ENCODE measurements around the gene NPLOC4. TPM values are rescaled to one million over a fixed set of nuclear protein-coding genes. Genes with fewer than 3 reads are reported as not detected.
A peak's percentile ranks its signal among the peaks of the same experiment; 100 is the strongest.

Gene NPLOC4
- total RNA-seq, 6 donors from 2014 or later: 59.9 to 373 (median 87.4) TPM

- Histone ChIP-seq H3K4me1 (peaks cover 3 to 16% (median 8%) of the 10 kb centered on the region in 4 donors), H3K36me3 (no peaks in the 10 kb centered on the region), H3K27ac (no peak overlapping the region), H3K9me3 (no peaks in the 10 kb centered on the region), H3K4me3 (peak overlapping the region in 1 of 4 donors; percentile 7), H3K27me3 (peaks cover 0 to 10% (median 4%) of the 10 kb centered on the region in 4 donors)
- no peak for TF ChIP-seq EP300 (IDR thresholded peaks at IDR 0.05)
- TF ChIP-seq POLR2A (IDR thresholded peaks at IDR 0.05): no peak
- TF ChIP-seq POLR2AphosphoS5 (IDR thresholded peaks at IDR 0.05): no peak
- TF ChIP-seq, protein P1, sequence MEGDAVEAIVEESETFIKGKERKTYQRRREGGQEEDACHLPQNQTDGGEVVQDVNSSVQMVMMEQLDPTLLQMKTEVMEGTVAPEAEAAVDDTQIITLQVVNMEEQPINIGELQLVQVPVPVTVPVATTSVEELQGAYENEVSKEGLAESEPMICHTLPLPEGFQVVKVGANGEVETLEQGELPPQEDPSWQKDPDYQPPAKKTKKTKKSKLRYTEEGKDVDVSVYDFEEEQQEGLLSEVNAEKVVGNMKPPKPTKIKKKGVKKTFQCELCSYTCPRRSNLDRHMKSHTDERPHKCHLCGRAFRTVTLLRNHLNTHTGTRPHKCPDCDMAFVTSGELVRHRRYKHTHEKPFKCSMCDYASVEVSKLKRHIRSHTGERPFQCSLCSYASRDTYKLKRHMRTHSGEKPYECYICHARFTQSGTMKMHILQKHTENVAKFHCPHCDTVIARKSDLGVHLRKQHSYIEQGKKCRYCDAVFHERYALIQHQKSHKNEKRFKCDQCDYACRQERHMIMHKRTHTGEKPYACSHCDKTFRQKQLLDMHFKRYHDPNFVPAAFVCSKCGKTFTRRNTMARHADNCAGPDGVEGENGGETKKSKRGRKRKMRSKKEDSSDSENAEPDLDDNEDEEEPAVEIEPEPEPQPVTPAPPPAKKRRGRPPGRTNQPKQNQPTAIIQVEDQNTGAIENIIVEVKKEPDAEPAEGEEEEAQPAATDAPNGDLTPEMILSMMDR (IDR thresholded peaks at IDR 0.05): no peak
- ATAC-seq (ENCODE audit: low FRiP score in 2 of 2) (no peak), DNase-seq (peak in 1 of 2 donors; percentile 79)
- 38% methylated on average over 17 of the region's 20 CpGs; no CpG with 5 or more reads in 1 of the 2 donors for WGBS, 2 donors
Observed at GRCh38 chr17:81528384-81528650, 108.6 kb downstream of the NPLOC4 start.

- 23 to 44% methylated on average over 31 to 39 of the region's 42 CpGs for WGBS, 2 donors
- H3K9me3 ChIP-seq: no peaks in the 10 kb centered on the region
- H3K27me3 ChIP-seq: peaks cover 0 to 10% (median 4%) of the 10 kb centered on the region in 4 donors
- H3K36me3 ChIP-seq: no peaks in the 10 kb centered on the region
- peak; percentile 48 to 54 for ATAC-seq (ENCODE audit: low FRiP score in 2 of 2)
- TF ChIP-seq POLR2AphosphoS5 (IDR thresholded peaks at IDR 0.05): no peak
- TF ChIP-seq, protein P1 (IDR thresholded peaks at IDR 0.05): peak in 3 of 6 experiments; percentile 18 to 60 (median 40)
- TF ChIP-seq EP300 (IDR thresholded peaks at IDR 0.05): no peak
- no peak for TF ChIP-seq POLR2A (IDR thresholded peaks at IDR 0.05)
- DNase-seq: peak in 1 of 2 donors; percentile 88
- peaks cover 3 to 18% (median 8%) of the 10 kb centered on the region in 4 donors for H3K4me1 ChIP-seq
- peak within 1 kb of the TSS in 1 of 4 donors; percentile 7 for H3K4me3 ChIP-seq
- no peak within 1 kb of the TSS for H3K27ac ChIP-seq
Observed at GRCh38 chr17:81527591-81528383, 109.1 kb downstream of the NPLOC4 start, which contains the start of gene FSCN2. Gene FSCN2 (plus strand): TSS chr17:81528377. CDS start chr17:81528532, 155 bp downstream.

DNA sequence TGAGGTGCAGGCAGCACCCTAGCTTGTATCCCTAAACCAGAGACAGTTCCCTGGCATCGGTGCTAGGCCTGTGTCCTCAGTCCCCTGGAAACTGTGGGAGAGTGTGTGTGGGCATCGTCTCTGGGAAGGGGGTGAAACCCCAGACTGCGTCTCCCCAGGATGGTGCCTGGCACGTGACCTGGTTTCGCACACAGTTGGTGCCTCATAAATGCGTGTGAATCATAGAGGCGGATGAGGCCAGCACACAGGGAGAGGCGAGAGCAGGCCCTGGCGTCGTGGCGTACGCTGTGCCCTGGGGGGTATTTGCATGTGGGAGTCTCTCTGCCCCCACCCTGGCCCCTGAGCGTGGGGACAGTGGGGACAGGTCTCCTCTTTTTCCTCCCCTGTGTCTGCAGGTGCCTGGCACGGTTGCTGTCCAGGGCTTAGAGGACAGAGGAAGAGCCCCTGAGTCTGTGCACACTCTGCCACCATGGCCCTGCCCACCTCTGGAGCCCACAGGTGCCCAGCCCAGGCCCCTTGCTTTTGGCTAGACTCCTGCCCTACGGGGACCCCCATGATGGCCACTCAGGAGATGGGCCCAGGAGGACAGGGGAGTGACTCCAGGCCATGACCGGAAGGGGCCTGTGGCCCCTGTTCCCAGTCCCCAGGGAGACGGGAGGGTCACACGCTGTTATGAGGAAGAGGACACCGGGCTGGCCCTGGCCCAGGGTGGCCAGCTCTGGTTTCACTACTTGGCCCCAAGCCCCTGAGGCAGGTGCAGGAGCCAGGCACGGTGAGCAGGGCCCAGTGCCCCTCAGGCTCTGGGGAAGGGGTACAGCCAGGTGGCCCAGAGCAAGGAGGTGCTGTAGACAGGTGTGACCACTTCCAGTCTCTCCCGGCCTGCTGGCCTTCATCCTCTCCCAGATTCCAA is 110.0 kb downstream of the NPLOC4 start:
- Histone ChIP-seq H3K9me3 (no peaks in the 10 kb centered on the region), H3K4me1 (peaks cover 3 to 18% (median 8%) of the 10 kb centered on the region in 4 donors), H3K36me3 (no peaks in the 10 kb centered on the region), H3K27me3 (peaks cover 0 to 10% (median 4%) of the 10 kb centered on the region in 4 donors), H3K27ac (no peak overlapping the region), H3K4me3 (no peak overlapping the region)
- TF ChIP-seq POLR2AphosphoS5 (IDR thresholded peaks at IDR 0.05) (no peak), EP300 (IDR thresholded peaks at IDR 0.05) (no peak), POLR2A (IDR thresholded peaks at IDR 0.05) (no peak)
- TF ChIP-seq, protein P1 (IDR thresholded peaks at IDR 0.05): no peak
- DNase-seq: peak in 1 of 2 donors; percentile 58
- 92 to 94% methylated on average over 19 to 20 of the region's 21 CpGs for WGBS, 2 donors
- no peak for ATAC-seq (ENCODE audit: low FRiP score in 2 of 2)

DNA sequence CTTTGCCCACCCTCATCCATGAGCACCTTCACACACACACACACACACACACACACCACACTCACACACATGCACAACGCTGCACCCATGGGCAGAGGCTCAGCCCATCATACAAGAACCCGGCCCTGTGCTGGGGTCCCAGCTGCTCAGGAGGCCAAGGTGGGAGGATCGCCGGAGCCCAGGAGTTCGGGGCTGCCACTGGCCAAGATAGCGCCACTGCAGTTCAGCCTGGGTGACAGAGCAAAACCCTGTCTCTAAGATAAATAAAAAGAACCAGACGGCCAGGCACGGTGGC is 112.1 kb downstream of the NPLOC4 start:
- peaks cover 5 to 22% (median 11%) of the 10 kb centered on the region in 4 donors for H3K4me1 ChIP-seq
- peaks cover 0 to 10% (median 4%) of the 10 kb centered on the region in 4 donors for H3K27me3 ChIP-seq
- no peak overlapping the region for H3K27ac ChIP-seq
- no peak overlapping the region for H3K4me3 ChIP-seq
- no peaks in the 10 kb centered on the region for H3K9me3 ChIP-seq
- WGBS, 2 donors: 73 to 74% methylated on average over 8 of the region's 8 CpGs
- no peak for TF ChIP-seq POLR2AphosphoS5 (IDR thresholded peaks at IDR 0.05)
- TF ChIP-seq POLR2A (IDR thresholded peaks at IDR 0.05): no peak
- no peak for TF ChIP-seq EP300 (IDR thresholded peaks at IDR 0.05)
- TF ChIP-seq, protein P1 (IDR thresholded peaks at IDR 0.05): no peak
- no peaks in the 10 kb centered on the region for H3K36me3 ChIP-seq
- DNase-seq (peak in 1 of 2 donors; percentile 39), ATAC-seq (ENCODE audit: low FRiP score in 2 of 2) (no peak)
